Fibroblast of lung (primary cell): ENCODE data around the gene AKR1C3. TPM values are rescaled to one million over a fixed set of nuclear protein-coding genes. Genes with fewer than 3 reads are reported as not detected.
"Not testable (repeated sequence)": the region's sequence is repeated elsewhere in the genome, so short reads cannot be mapped to it uniquely, and the experiment has no call there.

Experiments
- DNase-seq, 2 donors: peaks; one replicate each; pipeline versions ENCODE4 v3.0.0 to v3.0.0-alpha.2; 2010; ENCODE audit warnings: low read depth in 2 of 2
- H2AFZ ChIP-seq: 2 replicates; pipeline ENCODE4 v1.5.1; 2012; ENCODE audit warnings: low read length, control low read depth, inconsistent platforms
- H3K27ac ChIP-seq: 2 replicates; pipeline ENCODE4 v1.5.1; 2011; ENCODE audit warnings: low read length, control low read depth; ENCODE audit not compliant: insufficient read depth
- H3K27me3 ChIP-seq: 2 replicates; pipeline ENCODE4 v1.5.1; 2011; ENCODE audit warnings: mild to moderate bottlenecking, low read length; ENCODE audit not compliant: control insufficient read depth, insufficient read depth
- H3K36me3 ChIP-seq: 2 replicates; pipeline ENCODE4 v1.5.1; 2011; ENCODE audit warnings: low read length; ENCODE audit not compliant: control insufficient read depth, insufficient read depth
- H3K4me1 ChIP-seq: 2 replicates; pipeline ENCODE4 v1.5.1; 2011; ENCODE audit warnings: low read length; ENCODE audit not compliant: control insufficient read depth, insufficient read depth; ENCODE audit errors: extremely low read depth
- H3K4me2 ChIP-seq: 2 replicates; pipeline ENCODE4 v1.5.1; 2011; ENCODE audit warnings: low read length, control low read depth; ENCODE audit not compliant: insufficient read depth; ENCODE audit errors: extremely low read depth
- H3K4me3 ChIP-seq, 4 experiments: fragments of 200-600 bp in 1 of 4; sonication (generic) in 1 of 4; replicated peaks in 1 of 4; 2 replicates each; pipeline ENCODE4 v1.5.1; 2011 to 2016; ENCODE audit warnings: low read length in 4 of 4, low read depth in 3 of 4, mild to moderate bottlenecking in 3 of 4, control low read depth in 2 of 4, inconsistent platforms in 1 of 4, mixed read lengths in 1 of 4; ENCODE audit not compliant: insufficient read depth in 1 of 4; ENCODE audit errors: control extremely low read depth in 1 of 4
- H3K79me2 ChIP-seq: 2 replicates; pipeline ENCODE4 v1.5.1; 2012; ENCODE audit warnings: mild to moderate bottlenecking, low read length, inconsistent platforms; ENCODE audit not compliant: control insufficient read depth, insufficient read depth
- H3K9ac ChIP-seq: 2 replicates; pipeline ENCODE4 v1.5.1; 2011; ENCODE audit warnings: mild to moderate bottlenecking, low read length, control low read depth; ENCODE audit not compliant: insufficient read depth
- H3K9me3 ChIP-seq: 2 replicates; pipeline ENCODE4 v1.5.1; 2012; ENCODE audit warnings: low read depth, low read length; ENCODE audit not compliant: control insufficient read depth, insufficient read depth
- H4K20me1 ChIP-seq: 2 replicates; pipeline ENCODE4 v1.5.1; 2011; ENCODE audit warnings: low read length; ENCODE audit not compliant: control insufficient read depth, insufficient read depth; ENCODE audit errors: extremely low read depth
- CTCF ChIP-seq, 2 donors: IDR thresholded peaks in 1 of 2; conservative IDR thresholded peaks in 1 of 2; 1 replicate in 1 of 2; 2 replicates in 1 of 2; pipeline ENCODE4 v1.5.1; 2011 to 2012; ENCODE audit warnings: low read length in 2 of 2, control low read depth in 1 of 2, inconsistent platforms in 1 of 2, low read depth in 1 of 2, mild to moderate bottlenecking in 1 of 2
- EZH2 ChIP-seq: IDR thresholded peaks from 2 replicates; pipeline ENCODE4 v1.5.1; 2012; ENCODE audit warnings: low read length, control low read depth, mild to moderate bottlenecking; ENCODE audit errors: missing control alignments
- polyA plus RNA-seq, 2 donors: library from polyadenylated mRNA; depleted of rRNA in 1 of 2; stranded (reverse) in 1 of 2; unstranded in 1 of 2; fragments of >200 nt; gene quantifications; 2 replicates each; pipeline ENCODE4 v1.2.1, GENCODE V29; 2011 to 2012; ENCODE audit warnings: missing spikeins in 1 of 2
- total RNA-seq: library from RNA; depleted of rRNA; stranded (reverse); fragments of >200 nt; gene quantifications from 2 replicates; pipeline ENCODE4 v1.2.1, GENCODE V29; 2014

The AKR1C3 gene
- total and polyA plus RNA-seq, 2 donors (not counting 1 experiment from before 2014, with no cell fraction given), result 36.3 to 44.3 TPM

DNA sequence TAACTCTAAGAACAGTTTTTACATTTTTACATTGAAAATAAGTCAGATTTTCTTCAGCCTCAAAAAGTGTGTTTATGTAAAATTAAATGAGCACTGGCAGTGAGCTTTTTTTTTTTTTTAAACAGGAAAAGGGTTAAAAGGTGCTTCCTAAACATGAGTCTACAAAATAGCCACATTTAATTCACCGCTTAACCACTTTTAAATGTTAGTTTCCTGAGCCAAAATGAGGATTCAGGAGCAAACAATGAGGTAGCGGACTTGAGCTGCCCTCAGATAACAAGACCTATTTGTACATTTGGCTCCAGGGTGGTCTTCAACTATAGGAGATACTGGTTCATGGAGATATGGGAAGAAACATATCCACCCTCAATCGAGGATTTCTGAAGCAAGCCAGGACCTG lies 22.8 kb downstream of the AKR1C3 start:
- Histone ChIP-seq H3K4me1 (no peaks in the 10 kb centered on the region), H3K79me2 (no peaks in the 10 kb centered on the region), H3K4me2 (no peak overlapping the region), H3K9ac (no peak overlapping the region), H3K27me3 (no peaks in the 10 kb centered on the region), H2AFZ (no peak overlapping the region), H3K9me3 (no peaks in the 10 kb centered on the region), H3K27ac (no peak overlapping the region), H3K36me3 (no peaks in the 10 kb centered on the region), H4K20me1 (no peaks in the 10 kb centered on the region), H3K4me3 (no peak overlapping the region)
- TF ChIP-seq EZH2 (no peak), CTCF (conservative IDR thresholded peaks at IDR 0.05 in 1 of 2, IDR thresholded peaks at IDR 0.05 in 1 of 2; ENCODE audit: low read depth in 1 of 2, low read length in 2 of 2) (no peak)
- DNase-seq, result no peak

GRCh38 chr10:5119997-5120396 lies 25.8 kb downstream of the AKR1C3 start:
- H3K9me3 ChIP-seq, result not testable (repeated sequence)

GRCh38 chr10:5123886-5124285 lies 29.7 kb downstream of the AKR1C3 start:
- no peak for DNase-seq
- Histone ChIP-seq H2AFZ (no peak overlapping the region), H3K36me3 (no peaks in the 10 kb centered on the region), H3K4me2 (no peak overlapping the region), H3K9me3 (no peaks in the 10 kb centered on the region), H3K27me3 (no peaks in the 10 kb centered on the region), H3K79me2 (no peaks in the 10 kb centered on the region), H3K4me3 (no peak overlapping the region), H4K20me1 (no peaks in the 10 kb centered on the region), H3K27ac (no peak overlapping the region), H3K4me1 (no peaks in the 10 kb centered on the region), H3K9ac (no peak overlapping the region)
- TF ChIP-seq CTCF (conservative IDR thresholded peaks at IDR 0.05 in 1 of 2, IDR thresholded peaks at IDR 0.05 in 1 of 2; ENCODE audit: low read depth in 1 of 2, low read length in 2 of 2), result no peak
- no peak for TF ChIP-seq EZH2

More at GRCh38 chr10:5119997-5120396, 25.8 kb downstream of the AKR1C3 start:
- H3K79me2 ChIP-seq, H3K36me3 ChIP-seq, H3K27ac ChIP-seq, H3K9ac ChIP-seq, H3K27me3 ChIP-seq, H2AFZ ChIP-seq, DNase-seq, H3K4me1 ChIP-seq, H3K4me3 ChIP-seq, H4K20me1 ChIP-seq, H3K4me2 ChIP-seq: not testable (repeated sequence)
